Panc1 (cell line): Measurements from ENCODE around the gene OR2C3.

Experiments
- POLR2AphosphoS5 ChIP-seq: IDR thresholded peaks from 2 replicates; pipeline ENCODE4 v1.6.1; 2012; ENCODE audit warnings: mild to moderate bottlenecking, low read depth, low read length, moderate library complexity
- TF ChIP-seq, protein P1 (sequence below): fragments of 450-650 bp; IDR thresholded peaks from 2 replicates; pipeline ENCODE4 v1.5.1; 2017; ENCODE audit warnings: mild to moderate bottlenecking

DNA sequence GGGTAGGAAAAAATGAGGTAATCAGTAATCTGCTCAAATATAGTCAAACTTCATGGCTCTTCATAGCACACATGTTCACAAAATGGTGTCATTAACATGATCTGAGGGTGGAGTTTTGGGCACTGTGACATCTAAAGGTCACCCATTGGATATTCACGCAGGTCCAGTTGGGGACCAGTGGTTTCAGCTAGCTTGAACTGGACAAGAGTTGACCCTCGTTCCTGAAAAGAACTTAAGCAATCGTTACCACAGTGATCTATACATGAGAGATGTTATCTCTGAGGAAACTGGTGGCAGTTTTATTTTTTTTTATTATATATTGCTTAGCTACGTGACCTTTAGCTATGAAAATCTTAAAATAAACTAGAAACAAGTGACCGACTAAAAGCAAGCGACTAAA, 3.0 kb upstream of the OR2C3 start:
- TF ChIP-seq, protein P1, sequence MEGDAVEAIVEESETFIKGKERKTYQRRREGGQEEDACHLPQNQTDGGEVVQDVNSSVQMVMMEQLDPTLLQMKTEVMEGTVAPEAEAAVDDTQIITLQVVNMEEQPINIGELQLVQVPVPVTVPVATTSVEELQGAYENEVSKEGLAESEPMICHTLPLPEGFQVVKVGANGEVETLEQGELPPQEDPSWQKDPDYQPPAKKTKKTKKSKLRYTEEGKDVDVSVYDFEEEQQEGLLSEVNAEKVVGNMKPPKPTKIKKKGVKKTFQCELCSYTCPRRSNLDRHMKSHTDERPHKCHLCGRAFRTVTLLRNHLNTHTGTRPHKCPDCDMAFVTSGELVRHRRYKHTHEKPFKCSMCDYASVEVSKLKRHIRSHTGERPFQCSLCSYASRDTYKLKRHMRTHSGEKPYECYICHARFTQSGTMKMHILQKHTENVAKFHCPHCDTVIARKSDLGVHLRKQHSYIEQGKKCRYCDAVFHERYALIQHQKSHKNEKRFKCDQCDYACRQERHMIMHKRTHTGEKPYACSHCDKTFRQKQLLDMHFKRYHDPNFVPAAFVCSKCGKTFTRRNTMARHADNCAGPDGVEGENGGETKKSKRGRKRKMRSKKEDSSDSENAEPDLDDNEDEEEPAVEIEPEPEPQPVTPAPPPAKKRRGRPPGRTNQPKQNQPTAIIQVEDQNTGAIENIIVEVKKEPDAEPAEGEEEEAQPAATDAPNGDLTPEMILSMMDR: no peak
- no peak for TF ChIP-seq POLR2AphosphoS5
